Measurements from ENCODE around the gene NMNAT3.

Gene NMNAT3

GRCh38 chr3:139636511-139636910 lies 41.3 kb downstream of the NMNAT3 start:
- no peak for TF ChIP-seq CTCF (IDR thresholded peaks at IDR 0.05)

GRCh38 chr3:139634111-139634635 lies 43.6 kb downstream of the NMNAT3 start:
- TF ChIP-seq CTCF (IDR thresholded peaks at IDR 0.05) = no peak

- TF ChIP-seq CTCF (IDR thresholded peaks at IDR 0.05) = no peak
These were observed 44.3 kb downstream of the NMNAT3 start for GRCh38 chr3:139633511-139633910.

- TF ChIP-seq CTCF (IDR thresholded peaks at IDR 0.05) = no peak
These were observed 47.2 kb downstream of the NMNAT3 start for GRCh38 chr3:139630542-139630941.

- TF ChIP-seq CTCF (IDR thresholded peaks at IDR 0.05) = peak; percentile 21; the same call in 1 of the 2 replicates
These were observed 48.7 kb downstream of the NMNAT3 start for GRCh38 chr3:139629033-139629432.

GRCh38 chr3:139627759-139628158 lies 50.0 kb downstream of the NMNAT3 start:
- TF ChIP-seq CTCF (IDR thresholded peaks at IDR 0.05) = no peak

- no peak for TF ChIP-seq CTCF (IDR thresholded peaks at IDR 0.05)
These were observed 57.3 kb downstream of the NMNAT3 start for GRCh38 chr3:139620438-139620837.

GRCh38 chr3:139619484-139619883 lies 58.3 kb downstream of the NMNAT3 start:
- no peak for TF ChIP-seq CTCF (IDR thresholded peaks at IDR 0.05)
